Neural progenitor cell (in vitro differentiated cells): ENCODE measurements around the gene CCDC77. TPM values are rescaled to one million over a fixed set of nuclear protein-coding genes. Genes with fewer than 3 reads are reported as not detected.

Experiments used
- DNase-seq: peaks from one replicate; pipeline ENCODE4 v3.0.0-alpha.2; 2016; ENCODE audit warnings: low spot score
- H2AFZ ChIP-seq: fragments of 200-600 bp; sonication (generic); replicated peaks from 2 replicates; pipeline ENCODE4 v1.6.1; 2016; ENCODE audit warnings: antibody characterized with exemption
- H3F3A ChIP-seq: fragments of 200-600 bp; sonication (generic); 2 replicates; pipeline ENCODE4 v1.6.1; 2016; ENCODE audit warnings: antibody characterized with exemption, low read depth
- H3K27ac ChIP-seq: fragments of 200-600 bp; sonication (generic); 2 replicates; pipeline ENCODE4 v1.5.1; 2016; ENCODE audit warnings: mild to moderate bottlenecking
- H3K27me3 ChIP-seq: fragments of 200-600 bp; sonication (generic); 2 replicates; pipeline ENCODE4 v1.6.1; 2016; ENCODE audit warnings: mild to moderate bottlenecking, moderate library complexity
- H3K36me3 ChIP-seq: fragments of 200-600 bp; sonication (generic); 2 replicates; pipeline ENCODE4 v1.5.1; 2016
- H3K4me1 ChIP-seq: fragments of 200-600 bp; sonication (generic); 2 replicates; pipeline ENCODE4 v1.6.1; 2016; ENCODE audit warnings: mixed run types
- H3K4me2 ChIP-seq: fragments of 200-600 bp; sonication (generic); 2 replicates; pipeline ENCODE4 v1.6.1; 2016
- H3K4me3 ChIP-seq: fragments of 200-600 bp; sonication (generic); 2 replicates; pipeline ENCODE4 v1.5.1; 2016
- H3K79me2 ChIP-seq: fragments of 200-600 bp; sonication (generic); 2 replicates; pipeline ENCODE4 v1.6.1; 2016; ENCODE audit warnings: low read depth
- H3K9ac ChIP-seq: fragments of 200-600 bp; sonication (generic); 2 replicates; pipeline ENCODE4 v1.6.1; 2016
- H3K9me3 ChIP-seq: fragments of 200-600 bp; sonication (generic); 2 replicates; pipeline ENCODE4 v1.5.1; 2016; ENCODE audit warnings: low read depth
- H4K20me1 ChIP-seq: fragments of 200-600 bp; sonication (generic); 2 replicates; pipeline ENCODE4 v1.6.1; 2016; ENCODE audit warnings: low read depth
- H3K27ac Mint-ChIP-seq: 3 replicates; pipeline ENCODE4 v1.8.0; 2021; ENCODE audit warnings: mixed read lengths
- H3K27me3 Mint-ChIP-seq: 2 replicates; pipeline ENCODE4 v1.8.0; 2022; ENCODE audit warnings: low read depth, mild to moderate bottlenecking, inconsistent platforms, moderate library complexity, mixed read lengths; ENCODE audit not compliant: insufficient read depth
- H3K36me3 Mint-ChIP-seq: 3 replicates; pipeline ENCODE4 v1.8.0; 2021; ENCODE audit warnings: mixed read lengths
- H3K4me1 Mint-ChIP-seq: 3 replicates; pipeline ENCODE4 v1.8.0; 2021; ENCODE audit warnings: mixed read lengths
- H3K4me3 Mint-ChIP-seq: 3 replicates; pipeline ENCODE4 v1.8.0; 2021; ENCODE audit warnings: mild to moderate bottlenecking, moderate library complexity, mixed read lengths
- H3K9me3 Mint-ChIP-seq: 3 replicates; pipeline ENCODE4 v1.8.0; 2020; ENCODE audit warnings: mixed read lengths
- CTCF ChIP-seq: fragments of 200-600 bp; sonication (generic); IDR thresholded peaks from 2 replicates; pipeline ENCODE4 v1.5.1; 2017; ENCODE audit warnings: antibody characterized with exemption, mild to moderate bottlenecking
- EZH2 ChIP-seq: fragments of 200-600 bp; sonication (generic); IDR thresholded peaks from 2 replicates; pipeline ENCODE4 v1.6.1; 2017; ENCODE audit warnings: antibody characterized with exemption, mild to moderate bottlenecking, moderate library complexity
- EZH2phosphoT487 ChIP-seq: fragments of 200-600 bp; sonication (generic); IDR thresholded peaks from 2 replicates; pipeline ENCODE4 v1.6.1; 2017; ENCODE audit warnings: antibody characterized with exemption
- total RNA-seq: library from RNA; depleted of rRNA; stranded (reverse); fragments of >200 nt; gene quantifications from 2 replicates; pipeline ENCODE4 v1.2.3, GENCODE V29; 2015; ENCODE audit warnings: low replicate concordance

The CCDC77 gene
- total RNA-seq, 1 donor from 2014 or later = 125 TPM

- H3K27me3 ChIP-seq = no peaks in the 10 kb centered on the region
- no peaks in the 10 kb centered on the region for H3K9me3 ChIP-seq
- TF ChIP-seq EZH2 (no peak), EZH2phosphoT487 (no peak), CTCF (no peak)
- no peak overlapping the region for H3K27ac ChIP-seq
- no peaks in the 10 kb centered on the region for H3K36me3 ChIP-seq
- H3K4me3 Mint-ChIP-seq = no peak overlapping the region
- no peaks in the 10 kb centered on the region for H4K20me1 ChIP-seq
- H3K27ac Mint-ChIP-seq = no peak overlapping the region
- no peaks in the 10 kb centered on the region for H3K36me3 Mint-ChIP-seq
- no peak for DNase-seq
- H3K27me3 Mint-ChIP-seq = peaks cover 6% of the 10 kb centered on the region
- H3K4me1 Mint-ChIP-seq = peaks cover 4% of the 10 kb centered on the region
- no peak overlapping the region for H3K9ac ChIP-seq
- H3K4me1 ChIP-seq = no peaks in the 10 kb centered on the region
- no peaks in the 10 kb centered on the region for H3K79me2 ChIP-seq
- H2AFZ ChIP-seq = no peak overlapping the region
- H3K9me3 Mint-ChIP-seq = peaks cover 9% of the 10 kb centered on the region
- no peaks in the 10 kb centered on the region for H3F3A ChIP-seq
- H3K4me3 ChIP-seq = no peak overlapping the region
- H3K4me2 ChIP-seq = no peak overlapping the region
Observed at GRCh38 chr12:484096-484495, 82.7 kb downstream of the CCDC77 start.

- Mint-ChIP-seq H3K9me3 (peaks cover 20% of the 10 kb centered on the region), H3K4me1 (no peaks in the 10 kb centered on the region), H3K4me3 (no peak overlapping the region), H3K27ac (no peak overlapping the region), H3K27me3 (peaks cover 5% of the 10 kb centered on the region), H3K36me3 (no peaks in the 10 kb centered on the region)
- Histone ChIP-seq H3K4me2 (no peak overlapping the region), H3K9ac (no peak overlapping the region), H3F3A (no peaks in the 10 kb centered on the region), H2AFZ (no peak overlapping the region), H3K36me3 (no peaks in the 10 kb centered on the region), H3K4me3 (no peak overlapping the region), H3K79me2 (no peaks in the 10 kb centered on the region), H3K9me3 (peaks cover 15% of the 10 kb centered on the region), H3K4me1 (peaks cover 11% of the 10 kb centered on the region), H3K27ac (no peak overlapping the region), H4K20me1 (no peaks in the 10 kb centered on the region), H3K27me3 (no peaks in the 10 kb centered on the region)
- no peak for DNase-seq
- TF ChIP-seq EZH2phosphoT487 (no peak), EZH2 (no peak), CTCF (no peak)
Observed at GRCh38 chr12:490260-490659, 88.8 kb downstream of the CCDC77 start.

Other genes starting within 250 kb of the CCDC77 start
- 0.12 TPM in 1 of 2 replicates, not detected in the other for gene SLC6A12, start 187.5 kb upstream of the CCDC77 start, total RNA-seq
- gene SLC6A13, start 138.8 kb upstream of the CCDC77 start, total RNA-seq = 0.31 TPM in 1 of 2 replicates, not detected in the other
- 44.7 and 50.2 TPM in 2 replicates for gene KDM5A, start 12.3 kb upstream of the CCDC77 start, total RNA-seq
- gene B4GALNT3, start 58.3 kb downstream of the CCDC77 start, total RNA-seq = 29.0 and 30.8 TPM in 2 replicates